PFSK-1 (cell line): ENCODE data around the gene KCTD16.

Experiments used
- FOXP2 ChIP-seq: optimal IDR thresholded peaks from 2 replicates; pipeline ENCODE3; 2011; ENCODE audit warnings: borderline replicate concordance, control low read depth, inconsistent platforms; ENCODE audit not compliant: insufficient read depth; ENCODE audit errors: extremely low read length, extremely low read depth
- POLR2AphosphoS5 ChIP-seq: IDR thresholded peaks from 2 replicates; pipeline ENCODE4 v1.6.1; 2012; ENCODE audit warnings: low read depth, mild to moderate bottlenecking, control low read depth, low read length, moderate library complexity
- SIN3A ChIP-seq: IDR thresholded peaks from 2 replicates; pipeline ENCODE4 v1.6.1; 2012; ENCODE audit warnings: mild to moderate bottlenecking, low read length, moderate library complexity, borderline replicate concordance; ENCODE audit not compliant: insufficient read depth
- TAF1 ChIP-seq: IDR thresholded peaks from 2 replicates; pipeline ENCODE4 v1.6.1; 2012; ENCODE audit warnings: low read length, control low read depth, borderline replicate concordance; ENCODE audit not compliant: insufficient read depth
- TF ChIP-seq, protein P1 (sequence below), 2 experiments: IDR thresholded peaks; 2 replicates each; pipeline versions ENCODE4 v1.6.1 to v1.8.0; 2011 to 2012; ENCODE audit warnings: low read depth in 2 of 2, low read length in 2 of 2, control low read depth in 1 of 2, inconsistent platforms in 1 of 2, mild to moderate bottlenecking in 1 of 2, moderate library complexity in 1 of 2; ENCODE audit not compliant: insufficient read depth in 1 of 2

Gene KCTD16

DNA sequence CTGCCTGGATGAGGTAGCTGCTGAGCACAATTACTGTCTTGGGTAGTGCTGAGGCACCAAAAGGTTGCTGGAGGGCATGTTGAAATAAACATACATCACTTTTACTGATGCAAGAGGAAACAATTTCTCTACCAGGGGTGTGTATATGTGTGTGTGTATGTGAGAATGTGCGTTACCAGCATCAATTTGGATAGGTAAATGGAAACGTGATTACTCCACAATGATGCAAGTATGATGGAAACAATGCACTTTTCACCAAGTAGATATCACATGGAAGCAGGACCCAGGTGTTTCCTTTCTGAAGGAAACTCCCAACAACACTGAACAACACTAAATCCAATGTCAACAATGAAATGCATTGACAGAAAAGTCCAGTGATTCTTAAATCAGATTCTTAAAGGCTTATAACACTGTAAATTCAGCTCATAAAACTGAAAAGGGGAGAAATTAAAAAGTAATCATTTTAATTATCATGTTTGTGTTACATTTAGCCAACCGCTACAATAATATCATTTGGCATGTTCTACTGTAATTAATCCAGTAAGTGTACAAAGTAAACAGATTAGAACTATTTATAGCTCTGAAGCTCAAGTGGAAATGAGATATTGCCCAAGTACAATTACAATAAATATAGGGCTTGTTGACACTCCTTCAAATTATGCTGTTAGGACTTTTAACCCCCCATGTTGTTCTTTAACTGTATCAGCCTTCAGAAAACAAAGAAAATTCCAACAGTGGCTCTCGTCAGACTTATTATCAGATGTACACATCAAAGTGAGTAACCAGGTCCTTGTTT is 25.5 kb upstream of the KCTD16 start:
- TF ChIP-seq POLR2AphosphoS5 (no peak), FOXP2 (no peak), TAF1 (no peak), SIN3A (no peak)
- TF ChIP-seq, protein P1, sequence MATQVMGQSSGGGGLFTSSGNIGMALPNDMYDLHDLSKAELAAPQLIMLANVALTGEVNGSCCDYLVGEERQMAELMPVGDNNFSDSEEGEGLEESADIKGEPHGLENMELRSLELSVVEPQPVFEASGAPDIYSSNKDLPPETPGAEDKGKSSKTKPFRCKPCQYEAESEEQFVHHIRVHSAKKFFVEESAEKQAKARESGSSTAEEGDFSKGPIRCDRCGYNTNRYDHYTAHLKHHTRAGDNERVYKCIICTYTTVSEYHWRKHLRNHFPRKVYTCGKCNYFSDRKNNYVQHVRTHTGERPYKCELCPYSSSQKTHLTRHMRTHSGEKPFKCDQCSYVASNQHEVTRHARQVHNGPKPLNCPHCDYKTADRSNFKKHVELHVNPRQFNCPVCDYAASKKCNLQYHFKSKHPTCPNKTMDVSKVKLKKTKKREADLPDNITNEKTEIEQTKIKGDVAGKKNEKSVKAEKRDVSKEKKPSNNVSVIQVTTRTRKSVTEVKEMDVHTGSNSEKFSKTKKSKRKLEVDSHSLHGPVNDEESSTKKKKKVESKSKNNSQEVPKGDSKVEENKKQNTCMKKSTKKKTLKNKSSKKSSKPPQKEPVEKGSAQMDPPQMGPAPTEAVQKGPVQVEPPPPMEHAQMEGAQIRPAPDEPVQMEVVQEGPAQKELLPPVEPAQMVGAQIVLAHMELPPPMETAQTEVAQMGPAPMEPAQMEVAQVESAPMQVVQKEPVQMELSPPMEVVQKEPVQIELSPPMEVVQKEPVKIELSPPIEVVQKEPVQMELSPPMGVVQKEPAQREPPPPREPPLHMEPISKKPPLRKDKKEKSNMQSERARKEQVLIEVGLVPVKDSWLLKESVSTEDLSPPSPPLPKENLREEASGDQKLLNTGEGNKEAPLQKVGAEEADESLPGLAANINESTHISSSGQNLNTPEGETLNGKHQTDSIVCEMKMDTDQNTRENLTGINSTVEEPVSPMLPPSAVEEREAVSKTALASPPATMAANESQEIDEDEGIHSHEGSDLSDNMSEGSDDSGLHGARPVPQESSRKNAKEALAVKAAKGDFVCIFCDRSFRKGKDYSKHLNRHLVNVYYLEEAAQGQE (IDR thresholded peaks at IDR 0.05; ENCODE audit: insufficient read depth in 1 of 2, low read depth in 2 of 2, low read length in 2 of 2) = no peak

DNA sequence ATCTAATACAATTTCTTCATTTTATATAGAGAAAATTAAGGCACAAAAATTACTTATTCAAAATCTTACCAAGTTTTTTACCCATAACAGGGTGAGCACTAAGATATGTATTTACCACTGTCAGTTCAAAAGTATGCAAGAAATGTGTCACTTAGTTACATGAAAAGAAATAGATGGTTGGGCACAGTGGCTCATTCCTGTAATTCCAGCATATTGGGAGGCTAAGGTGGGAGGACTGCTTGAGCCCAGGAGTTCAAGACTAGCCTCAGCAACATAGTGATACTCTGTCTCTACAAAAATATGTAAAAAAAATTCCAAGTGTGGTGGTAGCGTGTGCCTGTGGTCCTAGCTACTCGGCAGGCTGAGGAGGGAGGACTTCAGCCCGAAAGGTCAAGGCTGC is 19.6 kb upstream of the KCTD16 start:
- no peak for TF ChIP-seq FOXP2
- TF ChIP-seq SIN3A = no peak
- TF ChIP-seq, protein P1 (IDR thresholded peaks at IDR 0.05; ENCODE audit: insufficient read depth in 1 of 2, low read depth in 2 of 2, low read length in 2 of 2) = no peak
- TF ChIP-seq POLR2AphosphoS5 = no peak
- no peak for TF ChIP-seq TAF1

DNA sequence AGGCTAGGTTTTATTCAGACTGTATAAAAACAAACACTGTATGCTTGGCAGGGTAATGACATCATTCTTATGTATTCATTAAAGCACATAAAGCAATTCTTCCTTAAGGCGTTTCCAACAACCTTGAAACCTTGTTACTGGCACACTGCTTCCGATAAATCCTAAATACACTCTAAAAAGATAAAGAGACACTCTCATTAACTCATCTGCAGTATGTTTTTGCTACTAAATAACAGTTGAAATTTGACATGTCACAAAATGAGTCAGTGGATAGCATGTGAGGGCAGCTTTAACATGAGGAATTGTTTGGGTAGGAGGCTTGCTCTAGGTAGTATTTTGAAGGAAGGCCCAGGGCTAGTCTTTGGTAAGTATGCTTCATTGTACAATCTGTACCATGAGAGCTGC is 13.9 kb upstream of the KCTD16 start:
- TF ChIP-seq, protein P1 (IDR thresholded peaks at IDR 0.05; ENCODE audit: insufficient read depth in 1 of 2, low read depth in 2 of 2, low read length in 2 of 2) = no peak

DNA sequence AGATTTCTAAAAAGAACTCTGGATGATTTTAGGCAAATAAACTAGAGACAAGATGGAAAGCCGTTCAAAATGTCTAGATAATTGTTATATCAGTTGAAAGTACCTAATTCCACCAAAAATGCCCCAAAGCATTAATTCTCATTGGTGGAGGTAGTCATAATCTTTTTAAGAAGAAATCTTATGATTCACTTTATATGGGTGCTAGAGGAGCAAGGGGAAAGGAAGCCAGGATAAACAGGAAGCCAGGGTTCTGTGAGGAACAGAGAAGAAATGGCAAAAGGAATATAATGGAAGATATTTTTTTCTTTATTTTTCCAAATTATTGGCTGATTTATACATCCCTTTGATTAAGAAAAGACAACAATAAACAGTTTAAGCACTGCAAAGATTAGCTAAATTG is 8.0 kb upstream of the KCTD16 start:
- TF ChIP-seq, protein P1 (IDR thresholded peaks at IDR 0.05; ENCODE audit: insufficient read depth in 1 of 2, low read depth in 2 of 2, low read length in 2 of 2) = no peak
- TF ChIP-seq SIN3A (no peak), FOXP2 (no peak), TAF1 (no peak), POLR2AphosphoS5 (no peak)

DNA sequence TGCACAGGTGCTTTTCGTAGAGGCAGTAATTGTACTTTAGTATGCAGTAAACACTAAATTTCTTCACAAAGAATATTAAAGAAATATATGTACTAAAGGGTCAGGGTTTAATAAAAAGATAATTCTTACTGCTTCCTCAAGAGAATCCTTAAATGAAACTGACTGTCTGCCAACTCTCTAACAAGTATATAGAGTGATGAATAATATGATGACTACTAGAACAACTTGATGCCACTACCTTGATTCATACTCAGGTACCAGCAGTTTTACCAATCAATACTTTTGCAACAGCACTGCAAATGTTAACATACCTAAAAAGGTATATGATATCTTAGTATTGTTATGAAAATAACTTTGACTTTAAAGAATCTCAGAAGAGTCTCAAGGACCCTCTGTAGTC is 4.0 kb upstream of the KCTD16 start:
- TF ChIP-seq, protein P1 (IDR thresholded peaks at IDR 0.05; ENCODE audit: insufficient read depth in 1 of 2, low read depth in 2 of 2, low read length in 2 of 2) = no peak
- TF ChIP-seq TAF1 = no peak
- TF ChIP-seq SIN3A = no peak
- no peak for TF ChIP-seq FOXP2
- no peak for TF ChIP-seq POLR2AphosphoS5
